A549 (cell line): ENCODE data around the gene UFSP1.

Experiments used
- BHLHE40 ChIP-seq: IDR thresholded peaks from 2 replicates; pipeline ENCODE4 v1.6.1; 2012; ENCODE audit warnings: low read depth, low read length, inconsistent platforms
- EHMT2 ChIP-seq: fragments of 200-600 bp; sonication (generic); IDR thresholded peaks from 2 replicates; pipeline ENCODE4 v1.6.1; 2016; ENCODE audit warnings: antibody characterized with exemption, low read depth, mild to moderate bottlenecking, moderate library complexity
- ESRRA ChIP-seq: fragments of 150-350 bp; IDR thresholded peaks from 2 replicates; pipeline ENCODE4 v1.6.1; 2014; ENCODE audit warnings: mild to moderate bottlenecking, low read length, borderline replicate concordance
- HDAC2 ChIP-seq: fragments of 200-600 bp; sonication (generic); IDR thresholded peaks from 2 replicates; pipeline ENCODE4 v1.6.1; 2016
- JUN ChIP-seq, 2 experiments: fragments of >200 bp; sonication (Bioruptor Twin); formaldehyde crosslinking; IDR thresholded peaks; 2 replicates in 1 of 2; 3 replicates in 1 of 2; pipeline ENCODE4 v1.6.1; 2016 to 2017
- JUNB ChIP-seq: fragments of >200 bp; sonication (Bioruptor Twin); formaldehyde crosslinking; IDR thresholded peaks from 2 replicates; pipeline ENCODE4 v1.6.1; 2016
- POLR2A ChIP-seq: IDR thresholded peaks from 2 replicates; pipeline ENCODE4 v1.6.1; 2012; ENCODE audit warnings: mild to moderate bottlenecking, low read length
- RNF2 ChIP-seq: fragments of 200-600 bp; sonication (generic); IDR thresholded peaks from 2 replicates; pipeline ENCODE4 v1.6.1; 2016; ENCODE audit warnings: low read depth, mild to moderate bottlenecking, antibody characterized with exemption, moderate library complexity, borderline replicate concordance
- TF ChIP-seq, protein P1 (sequence below): fragments of >200 bp; sonication (Bioruptor Twin); formaldehyde crosslinking; IDR thresholded peaks from 3 replicates; pipeline ENCODE4 v1.5.1; 2016
- TF ChIP-seq, protein P2 (sequence below): IDR thresholded peaks from 2 replicates; pipeline ENCODE4 v1.6.1; 2012
- TF ChIP-seq, protein P3 (sequence below): fragments of 200-600 bp; sonication (generic); IDR thresholded peaks from 2 replicates; pipeline ENCODE4 v1.6.1; 2016; ENCODE audit warnings: antibody characterized with exemption, mild to moderate bottlenecking, moderate library complexity
- TF ChIP-seq, protein P4 (sequence below): fragments of 250-450 bp; sonication (Bioruptor Pico); IDR thresholded peaks from 2 replicates; pipeline ENCODE4 v1.5.0; 2021; ENCODE audit warnings: mild to moderate bottlenecking, moderate library complexity, borderline replicate concordance

DNA sequence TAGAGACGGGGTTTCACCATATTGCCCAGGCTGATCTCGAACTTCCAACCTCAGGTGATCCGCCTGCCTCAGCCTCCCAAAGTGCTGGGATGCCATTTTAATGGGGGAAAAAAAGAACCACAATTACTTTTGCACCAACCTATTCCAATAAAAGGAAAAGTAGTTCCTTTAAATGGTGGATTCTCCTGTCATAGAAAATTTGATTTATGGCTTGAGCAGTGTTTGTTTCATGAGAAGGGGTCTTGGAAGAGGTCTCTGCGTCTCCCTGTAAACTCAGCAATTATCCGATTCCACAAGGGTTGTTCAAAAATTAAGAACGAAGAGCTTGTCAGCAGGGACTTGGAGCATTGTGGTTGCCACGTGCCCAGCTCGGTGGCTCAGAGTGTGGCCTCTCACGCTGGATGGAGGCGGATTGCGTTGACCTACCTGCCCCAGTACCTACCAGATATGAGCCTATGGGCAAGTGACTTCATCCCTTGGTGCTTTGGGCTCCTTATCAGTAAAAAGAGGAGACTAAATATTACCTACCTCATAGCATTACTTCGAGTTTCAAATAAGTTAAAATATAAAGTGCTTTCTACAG lies 25.2 kb downstream of the UFSP1 start:
- no peak for TF ChIP-seq EHMT2
- TF ChIP-seq, protein P1, sequence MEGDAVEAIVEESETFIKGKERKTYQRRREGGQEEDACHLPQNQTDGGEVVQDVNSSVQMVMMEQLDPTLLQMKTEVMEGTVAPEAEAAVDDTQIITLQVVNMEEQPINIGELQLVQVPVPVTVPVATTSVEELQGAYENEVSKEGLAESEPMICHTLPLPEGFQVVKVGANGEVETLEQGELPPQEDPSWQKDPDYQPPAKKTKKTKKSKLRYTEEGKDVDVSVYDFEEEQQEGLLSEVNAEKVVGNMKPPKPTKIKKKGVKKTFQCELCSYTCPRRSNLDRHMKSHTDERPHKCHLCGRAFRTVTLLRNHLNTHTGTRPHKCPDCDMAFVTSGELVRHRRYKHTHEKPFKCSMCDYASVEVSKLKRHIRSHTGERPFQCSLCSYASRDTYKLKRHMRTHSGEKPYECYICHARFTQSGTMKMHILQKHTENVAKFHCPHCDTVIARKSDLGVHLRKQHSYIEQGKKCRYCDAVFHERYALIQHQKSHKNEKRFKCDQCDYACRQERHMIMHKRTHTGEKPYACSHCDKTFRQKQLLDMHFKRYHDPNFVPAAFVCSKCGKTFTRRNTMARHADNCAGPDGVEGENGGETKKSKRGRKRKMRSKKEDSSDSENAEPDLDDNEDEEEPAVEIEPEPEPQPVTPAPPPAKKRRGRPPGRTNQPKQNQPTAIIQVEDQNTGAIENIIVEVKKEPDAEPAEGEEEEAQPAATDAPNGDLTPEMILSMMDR = no peak
- TF ChIP-seq HDAC2 = no peak
- TF ChIP-seq JUN (IDR thresholded peaks at IDR 0.05) = no peak
- TF ChIP-seq, protein P2, sequence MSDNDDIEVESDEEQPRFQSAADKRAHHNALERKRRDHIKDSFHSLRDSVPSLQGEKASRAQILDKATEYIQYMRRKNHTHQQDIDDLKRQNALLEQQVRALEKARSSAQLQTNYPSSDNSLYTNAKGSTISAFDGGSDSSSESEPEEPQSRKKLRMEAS = no peak
- no peak for TF ChIP-seq BHLHE40
- TF ChIP-seq, protein P3, sequence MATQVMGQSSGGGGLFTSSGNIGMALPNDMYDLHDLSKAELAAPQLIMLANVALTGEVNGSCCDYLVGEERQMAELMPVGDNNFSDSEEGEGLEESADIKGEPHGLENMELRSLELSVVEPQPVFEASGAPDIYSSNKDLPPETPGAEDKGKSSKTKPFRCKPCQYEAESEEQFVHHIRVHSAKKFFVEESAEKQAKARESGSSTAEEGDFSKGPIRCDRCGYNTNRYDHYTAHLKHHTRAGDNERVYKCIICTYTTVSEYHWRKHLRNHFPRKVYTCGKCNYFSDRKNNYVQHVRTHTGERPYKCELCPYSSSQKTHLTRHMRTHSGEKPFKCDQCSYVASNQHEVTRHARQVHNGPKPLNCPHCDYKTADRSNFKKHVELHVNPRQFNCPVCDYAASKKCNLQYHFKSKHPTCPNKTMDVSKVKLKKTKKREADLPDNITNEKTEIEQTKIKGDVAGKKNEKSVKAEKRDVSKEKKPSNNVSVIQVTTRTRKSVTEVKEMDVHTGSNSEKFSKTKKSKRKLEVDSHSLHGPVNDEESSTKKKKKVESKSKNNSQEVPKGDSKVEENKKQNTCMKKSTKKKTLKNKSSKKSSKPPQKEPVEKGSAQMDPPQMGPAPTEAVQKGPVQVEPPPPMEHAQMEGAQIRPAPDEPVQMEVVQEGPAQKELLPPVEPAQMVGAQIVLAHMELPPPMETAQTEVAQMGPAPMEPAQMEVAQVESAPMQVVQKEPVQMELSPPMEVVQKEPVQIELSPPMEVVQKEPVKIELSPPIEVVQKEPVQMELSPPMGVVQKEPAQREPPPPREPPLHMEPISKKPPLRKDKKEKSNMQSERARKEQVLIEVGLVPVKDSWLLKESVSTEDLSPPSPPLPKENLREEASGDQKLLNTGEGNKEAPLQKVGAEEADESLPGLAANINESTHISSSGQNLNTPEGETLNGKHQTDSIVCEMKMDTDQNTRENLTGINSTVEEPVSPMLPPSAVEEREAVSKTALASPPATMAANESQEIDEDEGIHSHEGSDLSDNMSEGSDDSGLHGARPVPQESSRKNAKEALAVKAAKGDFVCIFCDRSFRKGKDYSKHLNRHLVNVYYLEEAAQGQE = no peak
- TF ChIP-seq, protein P4, sequence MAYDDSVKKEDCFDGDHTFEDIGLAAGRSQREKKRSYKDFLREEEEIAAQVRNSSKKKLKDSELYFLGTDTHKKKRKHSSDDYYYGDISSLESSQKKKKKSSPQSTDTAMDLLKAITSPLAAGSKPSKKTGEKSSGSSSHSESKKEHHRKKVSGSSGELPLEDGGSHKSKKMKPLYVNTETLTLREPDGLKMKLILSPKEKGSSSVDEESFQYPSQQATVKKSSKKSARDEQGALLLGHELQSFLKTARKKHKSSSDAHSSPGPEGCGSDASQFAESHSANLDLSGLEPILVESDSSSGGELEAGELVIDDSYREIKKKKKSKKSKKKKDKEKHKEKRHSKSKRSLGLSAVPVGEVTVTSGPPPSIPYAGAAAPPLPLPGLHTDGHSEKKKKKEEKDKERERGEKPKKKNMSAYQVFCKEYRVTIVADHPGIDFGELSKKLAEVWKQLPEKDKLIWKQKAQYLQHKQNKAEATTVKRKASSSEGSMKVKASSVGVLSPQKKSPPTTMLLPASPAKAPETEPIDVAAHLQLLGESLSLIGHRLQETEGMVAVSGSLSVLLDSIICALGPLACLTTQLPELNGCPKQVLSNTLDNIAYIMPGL (CRISPR knock-in tag) = no peak
- no peak for TF ChIP-seq JUNB
- no peak for TF ChIP-seq ESRRA
- no peak for TF ChIP-seq POLR2A
- no peak for TF ChIP-seq RNF2
